GM23338 (cell line): ENCODE results near the gene SORBS1. TPM values are rescaled to one million over a fixed set of nuclear protein-coding genes. Genes with fewer than 3 reads are reported as not detected.

ENCODE experiments used
- ATAC-seq: fragments of 200-7000 bp; cut with Tn5 transposase; 3 replicates; pipeline ENCODE4 v1.9.1; 2020
- DNase-seq: peaks from one replicate; pipeline ENCODE4 v3.0.0-alpha.2; 2015; ENCODE audit warnings: low spot score
- H2AFZ ChIP-seq: fragments of 200-600 bp; sonication (generic); 2 replicates; pipeline ENCODE4 v1.8.0; 2016; ENCODE audit warnings: antibody characterized with exemption, mild to moderate bottlenecking, moderate library complexity
- H3F3A ChIP-seq: fragments of 200-600 bp; sonication (generic); replicated peaks from 2 replicates; pipeline ENCODE4 v1.8.0; 2017; ENCODE audit warnings: antibody characterized with exemption, mixed run types, low read depth
- H3K27ac ChIP-seq: fragments of 200-600 bp; sonication (generic); 2 replicates; pipeline ENCODE4 v1.6.1; 2016; ENCODE audit warnings: low read depth
- H3K27me3 ChIP-seq: fragments of 200-600 bp; sonication (generic); 2 replicates; pipeline ENCODE4 v1.8.0; 2016; ENCODE audit warnings: mild to moderate bottlenecking, mixed run types, moderate library complexity; ENCODE audit not compliant: insufficient read depth
- H3K36me3 ChIP-seq: fragments of 200-600 bp; sonication (generic); 2 replicates; pipeline ENCODE4 v1.8.0; 2016; ENCODE audit warnings: mild to moderate bottlenecking; ENCODE audit not compliant: insufficient read depth
- H3K4me1 ChIP-seq: fragments of 200-600 bp; sonication (generic); 2 replicates; pipeline ENCODE4 v1.8.0; 2016; ENCODE audit warnings: mild to moderate bottlenecking, moderate library complexity; ENCODE audit not compliant: insufficient read depth
- H3K4me2 ChIP-seq: fragments of 200-600 bp; sonication (generic); 2 replicates; pipeline ENCODE4 v1.7.1; 2017; ENCODE audit warnings: mixed run types
- H3K4me3 ChIP-seq: fragments of 200-600 bp; sonication (generic); 2 replicates; pipeline ENCODE4 v1.6.1; 2016; ENCODE audit warnings: mixed run types
- H3K79me2 ChIP-seq: fragments of 200-600 bp; sonication (generic); replicated peaks from 2 replicates; pipeline ENCODE4 v1.8.0; 2017; ENCODE audit warnings: mild to moderate bottlenecking; ENCODE audit not compliant: insufficient read depth
- H3K9me2 ChIP-seq: fragments of 200-600 bp; sonication (generic); 2 replicates; pipeline ENCODE4 v1.8.0; 2017; ENCODE audit not compliant: insufficient read depth
- H4K20me1 ChIP-seq: fragments of 200-600 bp; sonication (generic); replicated peaks from 2 replicates; pipeline ENCODE4 v1.8.0; 2017; ENCODE audit warnings: mild to moderate bottlenecking; ENCODE audit not compliant: insufficient read depth
- H3K27ac Mint-ChIP-seq: 2 replicates; pipeline ENCODE4 v1.8.0; 2020; ENCODE audit warnings: inconsistent platforms, mild to moderate bottlenecking, moderate library complexity, mixed read lengths
- H3K27me3 Mint-ChIP-seq: 3 replicates; pipeline ENCODE4 v1.8.0; 2022; ENCODE audit warnings: low read depth, mild to moderate bottlenecking, moderate library complexity, mixed read lengths, inconsistent platforms; ENCODE audit not compliant: insufficient read depth, poor library complexity
- H3K36me3 Mint-ChIP-seq: 3 replicates; pipeline ENCODE4 v1.8.0; 2021; ENCODE audit warnings: low read depth, mild to moderate bottlenecking, inconsistent platforms, moderate library complexity, mixed read lengths
- H3K4me1 Mint-ChIP-seq: 3 replicates; pipeline ENCODE4 v1.8.0; 2020; ENCODE audit warnings: mild to moderate bottlenecking, inconsistent platforms, mixed read lengths
- H3K4me3 Mint-ChIP-seq: 3 replicates; pipeline ENCODE4 v1.8.0; 2021; ENCODE audit warnings: moderate library complexity, mild to moderate bottlenecking, inconsistent platforms, mixed read lengths
- H3K9me3 Mint-ChIP-seq: 3 replicates; pipeline ENCODE4 v1.8.0; 2020; ENCODE audit warnings: moderate library complexity, mild to moderate bottlenecking, inconsistent platforms, mixed read lengths
- CTCF ChIP-seq, 2 experiments: fragments of 200-600 bp in 1 of 2; sonication (generic) in 1 of 2; conservative IDR thresholded peaks; 2 replicates each; pipeline versions ENCODE4 v1.5.1 to v1.6.1; 2016 to 2017; ENCODE audit warnings: antibody characterized with exemption in 2 of 2, low read depth in 2 of 2, mild to moderate bottlenecking in 2 of 2, moderate library complexity in 1 of 2
- ETS1 ChIP-seq: IDR thresholded peaks from 2 replicates; pipeline ENCODE4 v1.6.1; 2016; ENCODE audit warnings: antibody characterized with exemption
- EZH2 ChIP-seq: fragments of 200-600 bp; sonication (generic); IDR thresholded peaks from one replicate; pipeline ENCODE4 v1.8.0; 2017; ENCODE audit warnings: antibody characterized with exemption, mild to moderate bottlenecking, low read depth; ENCODE audit not compliant: unreplicated experiment
- EZH2phosphoT487 ChIP-seq: fragments of 200-600 bp; sonication (generic); IDR thresholded peaks from one replicate; pipeline ENCODE4 v1.8.1; 2018; ENCODE audit warnings: antibody characterized with exemption; ENCODE audit not compliant: unreplicated experiment
- JUNB ChIP-seq: IDR thresholded peaks from one replicate; pipeline ENCODE4 v1.6.1; 2016; ENCODE audit warnings: antibody characterized with exemption; ENCODE audit not compliant: unreplicated experiment
- NANOG ChIP-seq: IDR thresholded peaks from 2 replicates; pipeline ENCODE4 v1.6.1; 2016; ENCODE audit warnings: antibody characterized with exemption, borderline replicate concordance
- POLR2AphosphoS5 ChIP-seq: IDR thresholded peaks from 2 replicates; pipeline ENCODE4 v1.6.1; 2016; ENCODE audit warnings: antibody characterized with exemption, low read depth
- REST ChIP-seq: IDR thresholded peaks from one replicate; pipeline ENCODE4 v1.6.1; 2018; ENCODE audit warnings: antibody characterized with exemption; ENCODE audit not compliant: unreplicated experiment
- STAT1 ChIP-seq: IDR thresholded peaks from one replicate; pipeline ENCODE4 v1.6.1; 2016; ENCODE audit warnings: antibody characterized with exemption; ENCODE audit not compliant: unreplicated experiment
- ZNF114 ChIP-seq: fragments of 250-450 bp; sonication (Bioruptor Pico); IDR thresholded peaks from 2 replicates; pipeline ENCODE4 v1.5.0; 2020; ENCODE audit warnings: mild to moderate bottlenecking, moderate library complexity
- polyA plus RNA-seq: library from polyadenylated mRNA; unstranded; fragments of >200 nt; fragmentation: Nextera tagmentation; extraction: Ambion mirVana; gene quantifications from 2 replicates; pipeline ENCODE4 v1.2.1, GENCODE V29; 2016
- total RNA-seq: library from RNA; depleted of rRNA; stranded (reverse); fragments of >200 nt; shearing (Covaris generic); gene quantifications from 2 replicates; pipeline ENCODE4 v1.2.3, GENCODE V29; 2014

SORBS1 gene
- total and polyA plus RNA-seq, 2 experiments from 2014 or later: 47.7 to 51.5 TPM

- no peak for TF ChIP-seq EZH2phosphoT487
- no peak for TF ChIP-seq EZH2
- TF ChIP-seq JUNB: no peak
- no peak for TF ChIP-seq REST
- TF ChIP-seq CTCF (conservative IDR thresholded peaks at IDR 0.05; ENCODE audit: low read depth in 2 of 2): no peak
- no peak for TF ChIP-seq ETS1
- TF ChIP-seq ZNF114: no peak
These were observed 248.9 kb downstream of the SORBS1 start (continued) for GRCh38 chr10:95312257-95312656.

GRCh38 chr10:95309958-95310357 lies 251.2 kb downstream of the SORBS1 start:
- Mint-ChIP-seq H3K27ac (no peak overlapping the region), H3K9me3 (no peaks in the 10 kb centered on the region)
- TF ChIP-seq POLR2AphosphoS5 (no peak), ETS1 (no peak), CTCF (conservative IDR thresholded peaks at IDR 0.05; ENCODE audit: low read depth in 2 of 2) (no peak), STAT1 (no peak), ZNF114 (no peak), NANOG (no peak)

More at GRCh38 chr10:95309958-95310357, 251.2 kb downstream of the SORBS1 start:
- H3K79me2 ChIP-seq: no peaks in the 10 kb centered on the region
- H3F3A ChIP-seq: 0 out of 2 replicates have a peak, but pooled peaks cover 4% of the 10 kb centered on the region
- H3K4me1 Mint-ChIP-seq: peaks cover 36% of the 10 kb centered on the region
- H3K4me1 ChIP-seq: peaks cover 35% of the 10 kb centered on the region
- DNase-seq (no peak), ATAC-seq (no peak)
- peaks cover 12% of the 10 kb centered on the region; the same call in 1 of the 2 replicates for H3K9me2 ChIP-seq
- H2AFZ ChIP-seq: no peak overlapping the region
- 0 out of 2 replicates have a peak, but pooled peaks cover 4% of the 10 kb centered on the region for H3K27me3 ChIP-seq
- no peaks in the 10 kb centered on the region for H3K36me3 ChIP-seq
- peak overlapping the region; percentile 64 for H3K4me2 ChIP-seq
- 0 out of 2 replicates have a peak overlapping the region, but pooled peaks have one; percentile 15 for H3K27ac ChIP-seq
- no peak overlapping the region for H3K4me3 Mint-ChIP-seq
- peaks cover 2% of the 10 kb centered on the region for H3K27me3 Mint-ChIP-seq
- no peaks in the 10 kb centered on the region for H4K20me1 ChIP-seq
- H3K4me3 ChIP-seq: no peak overlapping the region
- no peaks in the 10 kb centered on the region; the same call in 2 of the 3 replicates for H3K36me3 Mint-ChIP-seq
